ENCODE results near the gene FRMPD1.

The FRMPD1 gene

DNA sequence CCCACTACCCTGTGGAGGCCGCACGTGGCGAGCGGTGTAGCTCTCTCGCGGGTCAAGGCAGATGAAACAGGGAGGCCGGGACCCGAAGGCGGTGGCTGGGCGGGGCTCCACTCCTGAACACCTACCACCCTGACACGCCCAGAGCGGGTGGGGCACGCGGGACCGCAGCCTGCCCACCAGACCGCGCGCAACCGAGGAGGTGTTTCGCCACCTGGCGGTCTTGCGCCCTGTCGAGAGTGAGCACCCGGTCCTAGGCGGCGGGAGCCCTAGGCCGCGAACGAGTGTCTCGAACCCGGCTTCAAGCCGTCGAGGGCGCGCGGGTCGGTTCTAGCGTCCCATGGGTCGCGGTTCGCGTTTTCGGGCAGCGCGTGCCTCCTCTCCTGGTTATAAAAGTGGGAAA, 136.3 kb downstream of the FRMPD1 start (continued):
- TF ChIP-seq, protein P1, sequence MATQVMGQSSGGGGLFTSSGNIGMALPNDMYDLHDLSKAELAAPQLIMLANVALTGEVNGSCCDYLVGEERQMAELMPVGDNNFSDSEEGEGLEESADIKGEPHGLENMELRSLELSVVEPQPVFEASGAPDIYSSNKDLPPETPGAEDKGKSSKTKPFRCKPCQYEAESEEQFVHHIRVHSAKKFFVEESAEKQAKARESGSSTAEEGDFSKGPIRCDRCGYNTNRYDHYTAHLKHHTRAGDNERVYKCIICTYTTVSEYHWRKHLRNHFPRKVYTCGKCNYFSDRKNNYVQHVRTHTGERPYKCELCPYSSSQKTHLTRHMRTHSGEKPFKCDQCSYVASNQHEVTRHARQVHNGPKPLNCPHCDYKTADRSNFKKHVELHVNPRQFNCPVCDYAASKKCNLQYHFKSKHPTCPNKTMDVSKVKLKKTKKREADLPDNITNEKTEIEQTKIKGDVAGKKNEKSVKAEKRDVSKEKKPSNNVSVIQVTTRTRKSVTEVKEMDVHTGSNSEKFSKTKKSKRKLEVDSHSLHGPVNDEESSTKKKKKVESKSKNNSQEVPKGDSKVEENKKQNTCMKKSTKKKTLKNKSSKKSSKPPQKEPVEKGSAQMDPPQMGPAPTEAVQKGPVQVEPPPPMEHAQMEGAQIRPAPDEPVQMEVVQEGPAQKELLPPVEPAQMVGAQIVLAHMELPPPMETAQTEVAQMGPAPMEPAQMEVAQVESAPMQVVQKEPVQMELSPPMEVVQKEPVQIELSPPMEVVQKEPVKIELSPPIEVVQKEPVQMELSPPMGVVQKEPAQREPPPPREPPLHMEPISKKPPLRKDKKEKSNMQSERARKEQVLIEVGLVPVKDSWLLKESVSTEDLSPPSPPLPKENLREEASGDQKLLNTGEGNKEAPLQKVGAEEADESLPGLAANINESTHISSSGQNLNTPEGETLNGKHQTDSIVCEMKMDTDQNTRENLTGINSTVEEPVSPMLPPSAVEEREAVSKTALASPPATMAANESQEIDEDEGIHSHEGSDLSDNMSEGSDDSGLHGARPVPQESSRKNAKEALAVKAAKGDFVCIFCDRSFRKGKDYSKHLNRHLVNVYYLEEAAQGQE (tag by site-specific recombination; IDR thresholded peaks at IDR 0.05) = no peak
- no peak for TF ChIP-seq ZNF174 (tag by site-specific recombination; IDR thresholded peaks at IDR 0.05)
- TF ChIP-seq ZFP37 (tag by site-specific recombination; IDR thresholded peaks at IDR 0.05) = no peak
- TF ChIP-seq ZNF792 (tag by site-specific recombination; IDR thresholded peaks at IDR 0.05) = no peak
- no peak for TF ChIP-seq ZNF335 (tag by site-specific recombination; conservative IDR thresholded peaks at IDR 0.05)

DNA sequence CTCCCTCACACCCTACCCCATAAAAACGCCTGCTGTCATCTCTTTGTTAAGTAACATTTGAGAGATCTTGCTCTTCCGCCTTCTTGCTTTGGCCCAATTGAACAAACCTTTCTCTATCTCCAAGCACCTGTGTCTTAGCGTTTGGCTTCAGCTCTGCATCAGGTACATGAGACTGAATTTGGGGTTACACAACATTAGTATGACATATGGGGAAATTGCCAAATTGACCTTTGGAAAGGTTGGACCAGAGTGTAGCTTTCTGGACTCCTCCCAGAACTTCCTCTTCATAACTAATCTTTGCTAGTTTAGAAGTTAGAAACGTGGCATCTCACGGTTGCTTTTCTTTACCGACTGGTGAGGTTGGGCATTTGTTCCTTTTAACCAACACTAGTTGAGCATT, 137.6 kb downstream of the FRMPD1 start:
- POLR2A ChIA-PET = no interaction called here
- Histone ChIP-seq H3K4me3 (ENCODE audit: low read depth, low read length) (no peak overlapping the region), H3K27ac (ENCODE audit: extremely low read depth, low read depth, low read length) (no peak overlapping the region), H3K36me3 (ENCODE audit: control insufficient read depth in 2 of 2, insufficient read depth in 1 of 2, low read length in 2 of 2) (peaks cover 0 to 5% of the 10 kb centered on the region in 2 experiments; a peak in 1 of 3 replicates), H3K4me1 (ENCODE audit: control insufficient read depth, insufficient read depth, low read length) (no peaks in the 10 kb centered on the region), H3K9me3 (ENCODE audit: control insufficient read depth, insufficient read depth, low read depth, low read length) (no peaks in the 10 kb centered on the region)
- CTCF ChIA-PET = no interaction called here
- no peak for TF ChIP-seq ZNF16 (tag by site-specific recombination; IDR thresholded peaks at IDR 0.05; ENCODE audit: low read depth)
- no peak for TF ChIP-seq ZNF521 (tag by site-specific recombination; IDR thresholded peaks at IDR 0.05)
- TF ChIP-seq KLF7 (tag by site-specific recombination; IDR thresholded peaks at IDR 0.05; ENCODE audit: borderline replicate concordance) = no peak
- TF ChIP-seq, protein P2, sequence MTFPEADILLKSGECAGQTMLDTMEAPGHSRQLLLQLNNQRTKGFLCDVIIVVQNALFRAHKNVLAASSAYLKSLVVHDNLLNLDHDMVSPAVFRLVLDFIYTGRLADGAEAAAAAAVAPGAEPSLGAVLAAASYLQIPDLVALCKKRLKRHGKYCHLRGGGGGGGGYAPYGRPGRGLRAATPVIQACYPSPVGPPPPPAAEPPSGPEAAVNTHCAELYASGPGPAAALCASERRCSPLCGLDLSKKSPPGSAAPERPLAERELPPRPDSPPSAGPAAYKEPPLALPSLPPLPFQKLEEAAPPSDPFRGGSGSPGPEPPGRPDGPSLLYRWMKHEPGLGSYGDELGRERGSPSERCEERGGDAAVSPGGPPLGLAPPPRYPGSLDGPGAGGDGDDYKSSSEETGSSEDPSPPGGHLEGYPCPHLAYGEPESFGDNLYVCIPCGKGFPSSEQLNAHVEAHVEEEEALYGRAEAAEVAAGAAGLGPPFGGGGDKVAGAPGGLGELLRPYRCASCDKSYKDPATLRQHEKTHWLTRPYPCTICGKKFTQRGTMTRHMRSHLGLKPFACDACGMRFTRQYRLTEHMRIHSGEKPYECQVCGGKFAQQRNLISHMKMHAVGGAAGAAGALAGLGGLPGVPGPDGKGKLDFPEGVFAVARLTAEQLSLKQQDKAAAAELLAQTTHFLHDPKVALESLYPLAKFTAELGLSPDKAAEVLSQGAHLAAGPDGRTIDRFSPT (tag by site-specific recombination; IDR thresholded peaks at IDR 0.05) = no peak
- TF ChIP-seq, protein P3, sequence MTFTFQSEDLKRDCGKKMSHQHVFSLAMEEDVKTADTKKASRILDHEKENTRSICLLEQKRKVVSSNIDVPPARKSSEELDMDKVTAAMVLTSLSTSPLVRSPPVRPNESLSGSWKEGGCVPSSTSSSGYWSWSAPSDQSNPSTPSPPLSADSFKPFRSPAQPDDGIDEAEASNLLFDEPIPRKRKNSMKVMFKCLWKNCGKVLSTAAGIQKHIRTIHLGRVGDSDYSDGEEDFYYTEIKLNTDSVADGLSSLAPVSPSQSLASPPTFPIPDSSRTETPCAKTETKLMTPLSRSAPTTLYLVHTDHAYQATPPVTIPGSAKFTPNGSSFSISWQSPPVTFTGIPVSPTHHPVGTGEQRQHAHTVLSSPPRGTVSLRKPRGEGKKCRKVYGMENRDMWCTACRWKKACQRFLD (tag by site-specific recombination; IDR thresholded peaks at IDR 0.05) = no peak
- TF ChIP-seq GLI4 (tag by site-specific recombination; IDR thresholded peaks at IDR 0.05) = no peak
- no peak for TF ChIP-seq GFI1B (tag by site-specific recombination; IDR thresholded peaks at IDR 0.05)

DNA sequence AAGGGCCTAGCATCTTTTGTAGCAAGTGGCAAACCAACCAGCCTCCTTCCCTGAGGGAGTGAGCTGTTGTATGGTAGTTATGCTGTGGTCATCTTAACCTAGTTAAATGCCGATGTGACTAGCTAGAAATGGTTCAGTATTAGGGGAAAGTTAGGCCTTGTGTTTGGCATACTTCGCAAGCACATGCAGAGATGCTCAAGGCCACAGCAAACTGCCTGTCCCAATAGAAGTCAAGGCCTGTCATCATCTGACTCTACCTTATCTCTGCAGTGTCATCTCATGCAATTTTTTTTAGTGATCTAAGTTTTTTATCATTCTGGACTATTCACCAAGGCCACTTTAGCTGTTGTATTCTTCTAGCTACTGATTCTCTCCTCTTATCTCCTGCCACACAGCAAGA, 139.3 kb downstream of the FRMPD1 start:
- Histone ChIP-seq H3K4me3 (ENCODE audit: low read depth, low read length) (no peak overlapping the region), H3K36me3 (ENCODE audit: control insufficient read depth in 2 of 2, insufficient read depth in 1 of 2, low read length in 2 of 2) (no peaks in the 10 kb centered on the region), H3K9me3 (ENCODE audit: control insufficient read depth, insufficient read depth, low read depth, low read length) (no peaks in the 10 kb centered on the region), H3K4me1 (ENCODE audit: control insufficient read depth, insufficient read depth, low read length) (no peaks in the 10 kb centered on the region), H3K27ac (ENCODE audit: extremely low read depth, low read depth, low read length) (no peak overlapping the region)
- TF ChIP-seq REPIN1 (tag by site-specific recombination; IDR thresholded peaks at IDR 0.05; ENCODE audit: low read depth) (no peak), ZNF585B (tag by site-specific recombination; IDR thresholded peaks at IDR 0.05) (no peak), ZNF830 (tag by site-specific recombination; IDR thresholded peaks at IDR 0.05; ENCODE audit: low read depth) (no peak), MZF1 (tag by site-specific recombination; IDR thresholded peaks at IDR 0.05; ENCODE audit: borderline replicate concordance) (no peak), SP2 (tag by site-specific recombination; IDR thresholded peaks at IDR 0.05) (no peak)
- TF ChIP-seq, protein P4, sequence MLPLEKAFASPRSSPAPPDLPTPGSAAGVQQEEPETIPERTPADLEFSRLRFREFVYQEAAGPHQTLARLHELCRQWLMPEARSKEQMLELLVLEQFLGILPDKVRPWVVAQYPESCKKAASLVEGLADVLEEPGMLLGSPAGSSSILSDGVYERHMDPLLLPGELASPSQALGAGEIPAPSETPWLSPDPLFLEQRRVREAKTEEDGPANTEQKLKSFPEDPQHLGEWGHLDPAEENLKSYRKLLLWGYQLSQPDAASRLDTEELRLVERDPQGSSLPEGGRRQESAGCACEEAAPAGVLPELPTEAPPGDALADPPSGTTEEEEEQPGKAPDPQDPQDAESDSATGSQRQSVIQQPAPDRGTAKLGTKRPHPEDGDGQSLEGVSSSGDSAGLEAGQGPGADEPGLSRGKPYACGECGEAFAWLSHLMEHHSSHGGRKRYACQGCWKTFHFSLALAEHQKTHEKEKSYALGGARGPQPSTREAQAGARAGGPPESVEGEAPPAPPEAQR (tag by site-specific recombination; IDR thresholded peaks at IDR 0.05) = no peak
- CTCF ChIA-PET = interaction anchor here (0.5 kb wide), 1 partner anchor 59 kb away, joined by 3 read pairs; no protein-coding TSS in a partner anchor
- POLR2A ChIA-PET = no interaction called here

Data from HEK293 (cell line).